ENCODE measurements around the gene PLXNA1.

Gene PLXNA1

DNA sequence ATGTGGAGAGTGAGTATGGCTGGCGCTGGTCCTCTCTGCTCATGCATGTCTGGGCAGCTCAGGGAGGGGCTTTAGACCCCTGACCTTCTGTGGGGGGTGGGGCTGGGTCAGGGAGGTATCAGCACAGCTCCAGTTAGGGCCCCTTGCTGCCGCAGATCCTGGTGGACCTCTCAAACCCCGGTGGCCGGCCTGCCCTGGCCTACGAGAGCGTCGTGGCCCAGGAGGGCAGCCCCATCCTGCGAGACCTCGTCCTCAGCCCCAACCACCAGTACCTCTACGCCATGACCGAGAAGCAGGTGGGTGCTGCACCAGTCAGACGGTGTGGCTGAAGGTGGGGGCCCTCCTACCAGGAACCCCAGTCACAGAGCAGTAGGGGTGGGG lies 20.2 kb downstream of the PLXNA1 start:
- DNase-seq, result no peak

DNA sequence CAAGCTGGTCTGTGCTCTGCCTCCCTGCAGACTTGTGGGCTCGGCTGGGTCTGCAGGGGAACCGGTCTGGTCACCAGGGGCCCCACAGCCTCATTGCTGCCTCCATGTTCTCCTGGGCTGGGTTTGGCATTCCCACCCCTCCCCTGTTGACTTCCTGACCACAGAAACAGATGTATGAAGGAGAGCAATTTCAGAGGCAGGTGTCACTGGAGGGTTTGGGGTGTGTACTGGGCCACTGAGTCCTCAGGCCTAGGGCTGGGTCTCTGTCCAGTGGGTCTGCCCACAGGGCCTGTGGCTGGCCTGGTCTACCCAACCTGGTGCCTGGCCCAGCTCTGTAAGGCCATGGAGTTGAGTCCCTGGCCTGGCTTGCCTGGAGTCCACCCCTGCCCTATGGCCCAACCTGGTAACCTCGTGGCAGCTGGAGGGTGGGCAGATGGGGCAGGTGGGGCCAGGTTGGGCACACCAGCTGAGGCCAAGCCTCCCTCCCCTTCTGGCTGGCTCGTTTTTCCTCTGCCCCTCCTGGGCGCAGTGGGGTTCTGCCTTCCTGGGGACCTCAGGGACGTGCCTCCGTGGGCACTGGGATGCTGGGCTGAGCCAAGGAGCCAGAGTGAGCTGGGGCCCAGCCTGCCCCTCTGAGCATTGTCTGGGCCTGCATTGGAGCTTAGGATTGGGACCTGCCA lies 20.8 kb downstream of the PLXNA1 start:
- no peak for DNase-seq

DNA sequence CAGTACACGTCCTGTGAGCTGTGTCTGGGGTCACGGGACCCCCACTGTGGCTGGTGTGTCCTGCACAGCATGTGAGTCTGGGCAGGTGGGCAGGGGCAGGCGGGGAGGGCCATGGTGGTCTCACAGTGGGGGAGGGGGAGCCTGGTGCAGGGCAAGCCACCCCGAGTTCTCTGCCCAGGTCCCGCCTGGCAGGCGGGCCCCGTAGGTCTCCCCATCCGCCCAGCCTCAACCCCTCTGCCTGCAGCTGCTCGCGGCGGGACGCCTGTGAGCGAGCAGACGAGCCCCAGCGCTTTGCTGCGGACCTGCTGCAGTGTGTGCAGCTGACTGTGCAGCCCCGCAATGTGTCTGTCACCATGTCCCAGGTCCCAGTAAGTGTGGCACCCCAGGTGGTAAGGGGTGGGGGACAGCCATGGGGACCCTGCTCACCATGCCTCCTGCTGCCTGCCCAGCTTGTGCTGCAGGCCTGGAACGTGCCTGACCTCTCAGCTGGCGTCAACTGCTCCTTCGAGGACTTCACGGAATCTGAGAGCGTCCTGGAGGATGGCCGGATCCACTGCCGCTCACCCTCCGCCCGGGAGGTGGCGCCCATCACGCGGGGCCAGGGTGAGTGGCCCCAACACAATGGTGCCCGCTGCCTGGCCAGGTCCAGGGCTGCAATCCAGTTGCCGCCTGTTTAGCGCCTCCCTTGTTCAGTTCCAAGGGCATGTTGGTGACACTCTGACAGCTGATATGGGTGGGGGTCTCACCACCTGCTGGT lies 21.9 kb downstream of the PLXNA1 start:
- no peak for DNase-seq

DNA sequence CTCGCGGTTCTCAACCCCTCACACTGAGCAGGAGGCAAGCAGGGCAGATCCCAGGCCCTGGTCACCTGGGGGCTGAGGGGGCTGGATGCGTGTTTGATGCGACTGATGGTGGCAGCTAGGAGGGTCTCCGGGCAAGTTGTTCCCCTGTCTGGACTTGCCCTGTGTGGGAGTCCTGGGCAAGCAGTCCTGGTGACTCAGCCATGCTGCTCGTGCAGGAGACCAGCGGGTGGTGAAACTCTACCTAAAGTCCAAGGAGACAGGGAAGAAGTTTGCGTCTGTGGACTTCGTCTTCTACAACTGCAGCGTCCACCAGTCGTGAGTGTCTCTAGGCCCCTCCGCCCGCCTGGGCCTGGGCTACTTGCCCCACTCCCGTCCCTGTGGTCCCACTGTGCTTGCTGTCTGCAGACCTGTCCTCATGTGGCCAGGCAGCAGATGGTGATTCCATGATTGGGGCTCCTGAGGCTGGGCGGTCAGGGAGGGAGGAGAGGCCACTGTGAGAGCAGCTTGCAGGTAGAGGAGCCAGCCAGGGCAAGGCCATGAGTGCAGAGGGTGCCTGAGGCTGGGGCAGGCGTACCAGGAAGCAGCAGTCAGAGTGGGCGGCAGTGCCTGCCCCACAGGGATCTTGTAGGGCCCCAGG lies 23.1 kb downstream of the PLXNA1 start:
- DNase-seq, result no peak

DNA sequence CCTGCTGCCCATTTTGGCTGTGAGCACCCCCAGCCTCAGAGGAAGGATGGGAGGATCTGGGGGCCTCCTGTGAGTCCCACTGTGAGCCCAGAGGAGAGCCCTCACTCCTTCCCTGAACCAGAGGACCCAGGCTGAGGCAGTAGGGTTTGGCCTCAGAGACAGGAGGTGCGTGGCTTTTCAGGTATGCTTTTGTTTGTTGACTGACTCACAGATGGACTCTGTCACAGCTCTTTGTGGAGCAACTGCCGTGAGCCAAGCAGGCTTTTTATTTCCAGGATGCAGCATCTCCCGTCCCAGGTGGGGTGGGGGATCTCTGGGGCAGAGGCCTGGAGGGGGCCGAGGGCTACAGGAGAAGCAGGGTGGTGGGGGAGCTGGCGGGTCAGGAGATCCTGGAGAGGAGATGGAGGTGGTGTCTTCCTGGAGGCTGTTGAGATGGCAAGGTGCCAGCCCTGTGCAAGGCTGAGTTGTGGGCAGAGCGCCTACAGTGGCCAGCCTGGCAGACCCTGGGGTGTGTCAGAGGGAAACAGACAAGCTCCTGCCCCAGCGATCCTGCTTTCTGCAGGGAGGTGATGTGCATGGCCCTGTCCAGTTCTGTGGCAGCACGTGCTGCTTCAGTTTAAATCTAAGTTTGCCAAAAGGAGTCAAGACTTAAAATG lies 24.0 kb downstream of the PLXNA1 start:
- no peak for DNase-seq

DNA sequence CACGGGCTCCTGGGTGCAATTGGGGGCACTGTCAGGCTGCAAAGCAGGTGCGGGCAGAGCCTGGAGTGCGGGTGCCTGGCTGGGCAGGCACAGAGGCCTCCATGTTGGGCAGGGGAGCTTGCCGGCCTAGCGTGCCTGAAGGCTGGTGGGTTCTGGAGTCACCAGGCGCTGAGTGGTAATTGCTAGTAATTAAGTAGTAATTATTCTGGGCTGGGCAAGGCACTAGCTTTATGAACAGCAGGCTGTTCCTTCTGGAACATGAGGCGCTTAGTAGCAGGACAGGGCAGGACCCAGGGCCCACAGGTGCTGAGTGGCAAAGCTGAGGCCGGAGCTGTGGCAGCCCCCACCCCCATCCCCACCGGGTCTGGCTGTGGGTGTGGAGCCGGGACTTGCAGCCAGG lies 25.3 kb downstream of the PLXNA1 start:
- no peak for DNase-seq

DNA sequence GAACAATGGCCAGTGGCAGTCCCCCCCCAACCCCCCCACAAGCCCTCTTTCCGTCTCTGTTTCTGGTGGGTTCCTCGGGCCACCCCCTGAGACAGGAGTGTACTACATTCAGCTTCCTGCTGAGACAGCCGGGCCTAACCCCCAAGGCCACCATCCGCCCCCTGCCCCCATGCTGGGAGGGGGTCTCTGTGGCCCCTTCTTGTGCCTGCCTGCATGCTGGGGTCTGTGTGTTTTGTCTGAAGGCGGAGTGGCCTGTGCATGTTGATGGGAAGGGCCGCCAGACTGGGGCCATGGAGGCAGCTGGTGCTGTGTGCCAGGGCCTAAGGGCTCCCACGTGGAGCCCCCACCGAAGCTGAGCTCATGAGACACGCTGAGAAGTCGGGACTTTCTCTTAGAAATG lies 26.6 kb downstream of the PLXNA1 start:
- no peak for DNase-seq

DNA sequence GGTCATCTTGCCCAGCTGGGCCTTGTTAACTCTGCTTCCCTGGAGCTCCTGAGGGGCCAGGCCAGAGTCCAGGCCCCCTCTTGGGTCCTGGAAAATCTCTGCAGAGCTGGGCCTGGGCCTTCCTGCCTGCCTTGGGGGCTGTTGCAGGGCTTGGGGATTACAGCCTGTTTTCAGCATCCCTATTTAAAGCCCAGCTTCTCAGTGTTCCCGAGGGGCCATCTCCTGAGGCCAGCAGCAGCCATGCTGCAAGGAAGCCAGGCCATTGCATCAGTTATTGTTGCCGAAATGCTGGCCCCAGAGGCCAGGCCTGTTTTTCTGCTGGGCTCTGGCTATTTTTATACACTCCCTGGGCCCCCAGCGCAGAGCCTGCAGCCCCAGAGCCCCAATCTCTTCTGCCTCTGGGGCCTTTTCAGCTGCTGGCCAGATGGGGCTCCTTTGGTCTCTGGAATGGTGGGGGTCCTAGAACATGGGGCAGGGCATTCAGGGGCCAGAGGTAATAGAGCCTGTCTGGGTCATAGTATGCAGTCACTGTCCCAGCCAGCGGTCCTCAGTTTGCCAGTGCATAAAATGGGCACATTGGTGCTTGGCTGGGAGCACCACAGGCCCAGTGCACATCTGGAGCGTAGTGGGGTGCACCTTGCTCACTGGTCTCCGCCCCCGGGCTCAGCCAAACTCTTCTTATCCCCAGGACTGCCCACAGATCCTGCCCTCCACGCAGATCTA lies 28.5 kb downstream of the PLXNA1 start:
- DNase-seq, result no peak

DNA sequence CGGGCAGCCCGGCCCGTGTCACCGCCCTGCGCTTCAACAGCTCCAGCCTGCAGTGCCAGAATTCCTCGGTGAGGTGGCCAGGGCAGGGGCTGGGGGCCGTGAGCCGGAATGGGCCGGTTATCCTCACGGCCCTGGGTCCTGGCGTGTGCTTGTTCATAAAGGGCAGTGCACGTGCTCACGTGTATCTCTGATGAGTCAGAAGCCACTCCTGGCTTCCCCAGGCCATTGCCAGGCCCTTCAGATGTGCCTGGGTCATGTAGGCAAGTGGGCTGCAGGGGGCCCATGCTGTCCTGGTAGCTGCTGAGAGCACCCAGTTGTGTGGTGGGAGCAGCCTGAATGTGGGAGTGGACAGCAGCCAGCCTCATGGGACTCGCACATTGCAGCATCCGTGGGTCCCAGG lies 29.2 kb downstream of the PLXNA1 start:
- no peak for DNase-seq

DNA sequence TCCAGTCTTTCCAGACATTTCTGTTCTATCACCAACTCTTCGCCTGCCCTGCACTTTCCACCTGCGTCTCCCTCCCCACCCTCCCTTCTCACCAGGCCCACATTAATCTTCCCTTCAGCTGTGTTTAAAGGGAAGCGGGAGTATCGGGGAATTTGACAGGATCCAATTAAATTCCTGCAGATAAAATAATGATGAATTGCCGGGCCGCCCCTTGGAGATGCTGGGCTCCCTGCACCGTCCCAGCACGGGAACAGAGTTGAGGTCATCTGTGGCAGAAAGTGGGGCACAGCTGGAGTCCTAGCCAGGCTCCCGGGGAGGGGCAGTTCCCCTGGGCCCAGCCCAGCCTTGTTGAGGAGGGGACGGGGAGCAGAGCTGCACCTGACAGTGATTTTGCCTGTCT lies 30.3 kb downstream of the PLXNA1 start:
- DNase-seq, result no peak

DNA sequence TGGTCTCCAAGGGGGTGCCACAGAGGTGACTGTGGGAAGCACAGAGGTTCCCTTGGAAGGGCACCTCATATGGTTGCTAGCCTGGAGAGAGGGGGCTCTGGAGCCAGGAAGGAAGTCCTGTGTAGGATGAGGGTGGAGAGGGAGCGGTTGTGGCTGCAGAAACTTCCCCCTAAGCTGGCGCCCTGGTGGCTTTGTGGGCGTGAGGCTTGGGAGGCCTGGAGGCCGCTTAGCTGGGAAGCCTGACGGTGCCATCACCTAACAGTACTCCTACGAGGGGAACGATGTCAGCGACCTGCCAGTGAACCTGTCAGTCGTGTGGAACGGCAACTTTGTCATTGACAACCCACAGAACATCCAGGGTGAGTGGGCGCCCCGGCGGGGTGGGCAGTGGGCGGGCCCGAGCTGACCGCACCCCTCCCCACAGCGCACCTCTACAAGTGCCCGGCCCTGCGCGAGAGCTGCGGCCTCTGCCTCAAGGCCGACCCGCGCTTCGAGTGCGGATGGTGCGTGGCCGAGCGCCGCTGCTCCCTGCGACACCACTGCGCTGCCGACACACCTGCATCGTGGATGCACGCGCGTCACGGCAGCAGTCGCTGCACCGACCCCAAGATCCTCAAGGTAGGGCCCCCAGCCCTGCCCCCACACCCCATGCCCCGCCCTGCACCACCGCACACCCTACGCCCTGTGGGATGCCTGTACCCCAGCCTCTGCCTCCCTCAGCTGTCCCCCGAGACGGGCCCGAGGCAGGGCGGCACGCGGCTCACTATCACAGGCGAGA lies 31.0 kb downstream of the PLXNA1 start:
- DNase-seq, result no peak

DNA sequence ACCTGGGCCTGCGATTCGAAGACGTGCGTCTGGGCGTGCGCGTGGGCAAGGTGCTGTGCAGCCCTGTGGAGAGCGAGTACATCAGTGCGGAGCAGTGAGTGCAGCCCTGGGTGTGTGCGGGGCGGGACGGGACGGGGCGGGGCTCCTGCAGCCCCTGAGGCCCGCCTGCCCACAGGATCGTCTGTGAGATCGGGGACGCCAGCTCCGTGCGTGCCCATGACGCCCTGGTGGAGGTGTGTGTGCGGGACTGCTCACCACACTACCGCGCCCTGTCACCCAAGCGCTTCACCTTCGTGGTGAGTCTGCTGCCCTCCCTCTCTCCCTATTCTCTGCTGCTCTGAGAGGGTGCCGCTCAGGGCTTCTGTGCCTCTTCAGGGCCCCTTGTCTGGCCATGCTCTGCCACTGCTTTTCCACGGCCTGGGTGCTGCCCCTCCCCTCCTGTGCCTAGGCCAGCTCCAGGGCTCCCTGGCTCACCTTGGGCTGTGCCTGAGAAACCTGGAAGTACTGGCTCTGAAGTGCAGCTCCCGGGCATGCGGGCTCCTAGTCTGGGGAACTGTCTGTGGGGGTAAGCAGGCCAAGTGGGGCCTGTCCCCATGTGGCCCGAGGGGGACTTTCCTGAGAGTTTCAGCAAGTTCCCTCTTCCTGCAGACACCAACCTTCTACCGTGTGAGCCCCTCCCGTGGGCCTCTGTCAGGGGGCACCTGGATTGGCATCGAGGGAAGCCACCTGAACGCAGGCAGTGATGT lies 31.8 kb downstream of the PLXNA1 start:
- DNase-seq, result no peak

DNA sequence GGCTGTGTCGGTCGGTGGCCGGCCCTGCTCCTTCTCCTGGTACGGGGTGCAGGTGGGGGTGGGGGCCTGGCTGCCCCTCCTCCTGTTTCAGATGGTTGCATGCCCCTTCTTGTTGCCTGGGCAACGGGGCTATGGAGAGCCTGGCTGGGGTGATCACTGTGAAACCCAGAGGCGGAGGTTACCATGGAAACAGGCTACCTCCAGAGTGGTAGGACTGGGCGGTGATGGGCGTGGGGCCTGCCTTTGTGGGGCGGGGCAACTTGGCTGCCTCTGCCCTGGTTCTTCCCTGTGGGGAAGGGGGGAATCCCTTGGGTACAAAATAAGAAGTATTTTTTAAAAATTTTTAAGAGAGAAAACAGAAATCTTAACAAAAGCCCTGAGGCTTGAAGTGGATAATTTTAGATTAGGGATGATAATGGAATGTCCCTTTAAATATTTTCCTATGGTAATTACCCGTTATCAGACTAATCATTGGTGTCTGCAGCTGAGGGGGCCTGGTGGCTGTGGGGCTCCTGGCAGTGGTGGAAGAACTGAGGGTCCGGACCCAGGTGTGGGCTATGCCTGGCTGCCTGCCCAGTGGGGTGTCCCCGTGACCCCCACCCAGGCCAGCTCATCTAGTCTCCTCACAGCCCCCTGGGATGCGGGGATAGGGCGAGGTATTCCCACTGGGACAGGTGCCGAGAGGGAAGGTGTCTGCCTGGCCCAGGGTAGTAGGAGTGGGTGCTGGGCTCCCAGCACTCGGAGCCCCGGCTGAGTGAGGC lies 32.5 kb downstream of the PLXNA1 start:
- no peak for DNase-seq

DNA sequence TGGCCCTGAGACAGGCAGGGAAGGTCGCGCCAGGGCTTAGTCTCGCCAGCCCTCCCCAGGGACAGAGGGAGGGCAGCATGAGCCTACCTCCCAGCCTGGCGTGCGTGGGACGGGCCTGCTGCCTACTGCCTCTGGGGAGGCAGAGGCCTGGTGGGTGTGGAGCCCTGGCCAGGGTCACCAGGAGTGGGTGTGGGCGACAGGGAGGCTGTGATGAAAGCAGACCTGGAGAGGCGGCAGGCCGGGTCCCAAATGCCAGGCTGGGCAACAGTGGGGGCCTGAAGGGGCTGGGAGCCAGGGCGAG lies 33.1 kb downstream of the PLXNA1 start:
- no peak for DNase-seq

DNA sequence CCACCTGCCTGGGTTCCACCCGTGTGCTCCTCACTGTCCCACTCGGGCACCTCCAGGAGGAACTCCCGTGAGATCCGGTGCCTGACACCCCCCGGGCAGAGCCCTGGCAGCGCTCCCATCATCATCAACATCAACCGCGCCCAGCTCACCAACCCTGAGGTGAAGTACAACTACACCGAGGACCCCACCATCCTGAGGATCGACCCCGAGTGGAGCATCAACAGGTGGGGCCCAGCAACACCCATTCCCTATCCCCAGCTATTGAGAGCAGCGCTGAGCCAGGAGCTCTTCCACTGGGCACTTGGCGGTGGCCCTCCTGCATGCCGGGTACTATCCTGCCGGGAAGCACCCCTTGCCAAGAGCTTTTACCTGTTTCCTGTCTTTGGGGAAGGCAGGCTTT lies 33.5 kb downstream of the PLXNA1 start:
- DNase-seq, result no peak

DNA sequence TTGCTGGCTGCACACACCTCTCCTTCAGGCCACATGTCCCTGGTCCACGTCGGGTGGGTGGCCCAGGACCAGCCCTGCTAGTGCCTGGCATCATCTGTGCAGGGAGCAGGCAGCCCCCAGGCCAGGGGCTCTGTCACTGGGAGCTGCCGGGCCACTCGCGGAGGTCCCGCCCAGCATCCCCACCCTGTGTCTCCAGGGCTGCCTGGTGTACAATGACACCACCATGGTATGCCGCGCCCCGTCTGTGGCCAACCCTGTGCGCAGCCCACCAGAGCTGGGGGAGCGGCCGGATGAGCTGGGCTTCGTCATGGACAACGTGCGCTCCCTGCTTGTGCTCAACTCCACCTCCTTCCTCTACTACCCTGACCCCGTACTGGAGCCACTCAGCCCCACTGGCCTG lies 34.3 kb downstream of the PLXNA1 start:
- no peak for DNase-seq

DNA sequence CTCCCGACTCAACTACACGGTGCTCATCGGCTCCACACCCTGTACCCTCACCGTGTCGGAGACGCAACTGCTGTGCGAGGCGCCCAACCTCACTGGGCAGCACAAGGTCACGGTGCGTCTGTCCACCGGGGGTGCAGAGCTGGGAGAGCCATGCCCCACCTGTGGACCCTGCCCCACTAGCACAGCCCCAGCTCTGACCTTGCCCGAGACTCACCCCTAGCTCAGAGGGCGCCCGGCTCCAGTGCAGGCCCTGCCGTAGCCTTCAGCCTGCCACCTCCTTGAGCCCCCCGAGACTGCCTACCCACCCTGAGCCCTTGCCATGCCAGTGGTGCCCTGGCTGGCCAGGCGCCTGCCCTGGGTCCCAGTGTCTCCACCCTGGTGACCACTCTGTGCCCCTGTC lies 34.9 kb downstream of the PLXNA1 start:
- DNase-seq, result no peak

DNA sequence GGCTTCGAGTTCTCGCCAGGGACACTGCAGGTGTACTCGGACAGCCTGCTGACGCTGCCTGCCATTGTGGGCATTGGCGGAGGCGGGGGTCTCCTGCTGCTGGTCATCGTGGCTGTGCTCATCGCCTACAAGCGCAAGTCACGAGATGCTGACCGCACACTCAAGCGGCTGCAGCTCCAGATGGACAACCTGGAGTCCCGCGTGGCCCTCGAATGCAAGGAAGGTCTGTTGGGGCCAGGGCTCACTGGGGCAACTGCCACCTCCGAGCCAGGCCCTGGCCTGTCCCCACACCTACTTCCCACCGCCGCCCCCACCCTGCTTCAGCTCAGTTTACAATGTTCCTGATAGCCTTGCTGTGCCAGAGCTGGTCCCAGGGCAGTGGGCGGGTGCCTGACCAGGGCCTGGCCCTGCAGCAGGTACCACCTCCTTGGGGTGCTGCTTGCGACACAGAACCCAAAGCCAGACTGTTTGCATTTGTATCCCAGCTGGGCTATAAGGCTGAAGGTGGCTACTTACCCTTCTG lies 35.5 kb downstream of the PLXNA1 start:
- DNase-seq, result no peak

DNA sequence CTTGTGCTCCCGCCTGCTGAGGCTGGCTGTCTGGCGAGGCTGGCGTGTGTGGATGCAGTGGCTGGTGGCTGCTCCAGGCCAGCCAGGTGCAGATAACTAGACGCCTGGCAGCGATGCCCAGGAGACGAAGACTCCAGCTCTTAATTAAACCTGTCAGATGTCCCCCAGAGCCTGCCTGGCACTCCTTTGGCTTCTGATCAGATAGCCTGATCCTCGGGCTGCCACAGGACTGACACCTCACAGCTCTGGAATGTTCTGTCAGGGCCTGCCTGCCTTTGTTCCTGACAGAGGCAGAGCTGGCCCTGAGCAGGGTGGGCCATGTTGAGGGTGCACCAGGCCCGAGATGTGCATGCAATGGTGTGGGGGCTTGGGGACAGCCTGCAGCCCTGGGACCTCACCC lies 36.5 kb downstream of the PLXNA1 start:
- no peak for DNase-seq

DNA sequence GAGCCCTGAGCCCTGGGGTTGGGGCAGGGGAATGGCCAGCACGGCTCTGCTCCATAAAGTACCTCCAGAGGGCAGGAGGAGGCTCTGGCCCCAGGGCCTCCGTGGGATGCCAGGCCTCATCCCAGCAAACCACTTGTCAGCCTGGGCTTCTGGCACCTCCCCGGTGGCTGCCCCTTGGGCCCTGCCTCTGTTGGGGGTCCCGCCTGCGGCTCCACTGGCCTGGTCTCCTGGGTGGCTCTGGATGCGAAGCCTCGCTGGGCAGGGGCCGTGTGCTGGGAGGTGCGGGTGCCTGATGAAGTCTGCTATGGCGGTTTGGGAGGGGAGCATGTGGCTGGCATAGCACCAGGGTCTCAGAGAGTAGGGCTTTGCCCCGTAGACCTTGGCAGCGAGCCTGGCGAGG lies 37.6 kb downstream of the PLXNA1 start:
- DNase-seq, result no peak

DNA sequence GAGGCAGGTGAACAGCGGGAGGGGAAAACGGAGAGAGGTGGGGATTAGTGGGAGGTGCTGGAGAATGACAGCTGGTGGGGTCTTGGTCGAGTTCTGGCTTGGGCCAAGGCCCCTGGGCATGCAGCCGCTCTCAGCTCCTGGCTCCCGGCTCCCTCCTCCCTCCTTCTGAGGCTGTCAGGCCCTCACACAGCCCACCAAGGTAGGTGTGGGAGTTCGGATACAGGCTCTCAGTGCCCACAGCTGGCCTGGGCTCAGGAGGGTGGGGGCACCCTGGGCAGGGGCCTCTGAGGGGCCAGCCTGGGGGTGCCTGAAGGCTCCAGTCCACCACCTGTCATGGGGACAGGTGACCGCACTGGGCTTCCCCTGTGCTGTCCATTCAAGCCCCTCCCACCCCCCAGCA lies 39.9 kb downstream of the PLXNA1 start:
- DNase-seq, result no peak

Data from activated CD8-positive, alpha-beta memory T cell treated with anti-CD3 and anti-CD28 coated beads for 24 hours (primary cell).